ENCODE measurements around the gene PRDM10. TPM values are rescaled to one million over a fixed set of nuclear protein-coding genes. Genes with fewer than 3 reads are reported as not detected.

Gene PRDM10
- total RNA-seq, 1 donor from 2014 or later: 4.7 TPM

- no peaks in the 10 kb centered on the region for H3K27me3 ChIP-seq (ENCODE audit: control insufficient read depth, insufficient read depth, low read length)
- TF ChIP-seq CTCF (IDR thresholded peaks at IDR 0.05; ENCODE audit: insufficient read depth, low read length, severe bottlenecking): no peak
- H3K36me3 ChIP-seq (ENCODE audit: control insufficient read depth, insufficient read depth, low read length): no peaks in the 10 kb centered on the region
- FAIRE-seq: no peak
- no peak overlapping the region for H3K4me3 ChIP-seq (ENCODE audit: low read depth, low read length)
- DNase-seq (ENCODE audit: low read depth): no peak
These were observed 50.8 kb downstream of the PRDM10 start for GRCh38 chr11:129951866-129952262.

GRCh38 chr11:129951201-129951865, 51.3 kb downstream of the PRDM10 start:
- H3K36me3 ChIP-seq (ENCODE audit: control insufficient read depth, insufficient read depth, low read length): no peaks in the 10 kb centered on the region
- no peak for TF ChIP-seq CTCF (IDR thresholded peaks at IDR 0.05; ENCODE audit: insufficient read depth, low read length, severe bottlenecking)
- no peak for FAIRE-seq
- DNase-seq (ENCODE audit: low read depth): no peak
- H3K27me3 ChIP-seq (ENCODE audit: control insufficient read depth, insufficient read depth, low read length): no peaks in the 10 kb centered on the region
- no peak overlapping the region for H3K4me3 ChIP-seq (ENCODE audit: low read depth, low read length)

- H3K4me3 ChIP-seq (ENCODE audit: low read depth, low read length): no peak overlapping the region
- H3K36me3 ChIP-seq (ENCODE audit: control insufficient read depth, insufficient read depth, low read length): no peaks in the 10 kb centered on the region
- no peak for TF ChIP-seq CTCF (IDR thresholded peaks at IDR 0.05; ENCODE audit: insufficient read depth, low read length, severe bottlenecking)
- DNase-seq (ENCODE audit: low read depth) (no peak), FAIRE-seq (no peak)
- no peaks in the 10 kb centered on the region for H3K27me3 ChIP-seq (ENCODE audit: control insufficient read depth, insufficient read depth, low read length)
These were observed 52.2 kb downstream of the PRDM10 start for GRCh38 chr11:129950101-129951091.

- Histone ChIP-seq H3K4me3 (ENCODE audit: low read depth, low read length) (no peak overlapping the region), H3K27me3 (ENCODE audit: control insufficient read depth, insufficient read depth, low read length) (no peaks in the 10 kb centered on the region), H3K36me3 (ENCODE audit: control insufficient read depth, insufficient read depth, low read length) (no peaks in the 10 kb centered on the region)
- FAIRE-seq: no peak
- TF ChIP-seq CTCF (IDR thresholded peaks at IDR 0.05; ENCODE audit: insufficient read depth, low read length, severe bottlenecking): no peak
- DNase-seq (ENCODE audit: low read depth): no peak
These were observed 53.6 kb downstream of the PRDM10 start for GRCh38 chr11:129948926-129949466.

- H3K36me3 ChIP-seq (ENCODE audit: control insufficient read depth, insufficient read depth, low read length): no peaks in the 10 kb centered on the region
- TF ChIP-seq CTCF (IDR thresholded peaks at IDR 0.05; ENCODE audit: insufficient read depth, low read length, severe bottlenecking): no peak
- no peak overlapping the region for H3K4me3 ChIP-seq (ENCODE audit: low read depth, low read length)
- FAIRE-seq (no peak), DNase-seq (ENCODE audit: low read depth) (no peak)
- no peaks in the 10 kb centered on the region for H3K27me3 ChIP-seq (ENCODE audit: control insufficient read depth, insufficient read depth, low read length)
These were observed 55.2 kb downstream of the PRDM10 start for GRCh38 chr11:129947474-129947873.

Data from bronchial epithelial cell (primary cell).